HG03135 (cell line): ENCODE results near the gene BMS1.
"Not testable (repeated sequence)": the region's sequence is repeated elsewhere in the genome, so short reads cannot be mapped to it uniquely, and the experiment has no call there.

Source experiments
- ATAC-seq: cut with Tn5 transposase; IDR thresholded peaks from one replicate; pipeline ENCODE4 v1.9.1; 2021; ENCODE audit warnings: mild to moderate bottlenecking, moderate library complexity; ENCODE audit not compliant: unreplicated experiment

The BMS1 gene

GRCh38 chr10:42782446-42783180, at the start of gene BMS1:
BMS1 (plus strand) TSS chr10:42782795; CDS start chr10:42784395, 1,600 bp downstream.
- peak; percentile 97 for ATAC-seq

- ATAC-seq, result no peak
These were observed 48.1 kb upstream of the BMS1 start for GRCh38 chr10:42734536-42734935.

- ATAC-seq, result no peak
These were observed 43.9 kb upstream of the BMS1 start for GRCh38 chr10:42738679-42739078.

- ATAC-seq, result not testable (repeated sequence)
These were observed 41.1 kb upstream of the BMS1 start for GRCh38 chr10:42741536-42741935.

GRCh38 chr10:42743697-42744096, 38.9 kb upstream of the BMS1 start:
- no peak for ATAC-seq

GRCh38 chr10:42744134-42744701, 38.4 kb upstream of the BMS1 start:
- ATAC-seq, result no peak

- ATAC-seq, result peak; percentile 56
These were observed 29.5 kb upstream of the BMS1 start for GRCh38 chr10:42753126-42753506.

GRCh38 chr10:42753507-42754154, 29.0 kb upstream of the BMS1 start:
- no peak for ATAC-seq

- ATAC-seq, result no peak
These were observed 28.2 kb upstream of the BMS1 start for GRCh38 chr10:42754155-42755027.

- no peak for ATAC-seq
These were observed 27.6 kb upstream of the BMS1 start for GRCh38 chr10:42755028-42755451.

- no peak for ATAC-seq
These were observed 27.0 kb upstream of the BMS1 start for GRCh38 chr10:42755556-42756093.

- ATAC-seq, result no peak
These were observed 14.7 kb upstream of the BMS1 start for GRCh38 chr10:42767906-42768305.

- no peak for ATAC-seq
These were observed 13.9 kb upstream of the BMS1 start for GRCh38 chr10:42768581-42769152.

- ATAC-seq, result no peak
These were observed 13.4 kb upstream of the BMS1 start for GRCh38 chr10:42769173-42769572.

- no peak for ATAC-seq
These were observed 12.9 kb upstream of the BMS1 start for GRCh38 chr10:42769673-42770072.

- ATAC-seq, result no peak
These were observed 5.9 kb upstream of the BMS1 start for GRCh38 chr10:42776681-42777080.

GRCh38 chr10:42780456-42780855, 2.1 kb upstream of the BMS1 start:
- no peak for ATAC-seq

GRCh38 chr10:42781893-42782445, 626 bp upstream of the BMS1 start:
- no peak for ATAC-seq

GRCh38 chr10:42783181-42783549, 570 bp downstream of the BMS1 start:
- ATAC-seq, result peak; percentile 0

- no peak for ATAC-seq
These were observed 3.2 kb downstream of the BMS1 start for GRCh38 chr10:42785759-42786158.
